Stimulated activated CD4-positive, alpha-beta T cell treated with anti-CD3 and anti-CD28 coated beads, Interleukin-4, amount 100 ng/mL, for 24 hours (primary cell): ENCODE results near the gene HNRNPLL.
"Not testable (repeated sequence)": the region's sequence is repeated elsewhere in the genome, so short reads cannot be mapped to it uniquely, and the experiment has no call there.

Experiments
- DNase-seq: peaks from one replicate; pipeline ENCODE4 v3.0.0-alpha.2; 2020

Gene HNRNPLL

GRCh38 chr2:38602732-38603401 lies at the start of gene HNRNPLL:
Gene HNRNPLL, minus strand, starts transcription at chr2:38602928. Its CDS starts 302 bp downstream, at chr2:38602626.
- peak; percentile 97 for DNase-seq

GRCh38 chr2:38650717-38651116 lies 48.0 kb upstream of the HNRNPLL start:
- DNase-seq = no peak

- no peak for DNase-seq
Observed at GRCh38 chr2:38650012-38650411, 47.3 kb upstream of the HNRNPLL start.

GRCh38 chr2:38649176-38649728 lies 46.5 kb upstream of the HNRNPLL start:
- no peak for DNase-seq

- no peak for DNase-seq
Observed at GRCh38 chr2:38648107-38648761, 45.5 kb upstream of the HNRNPLL start.

- not testable (repeated sequence) for DNase-seq
Observed at GRCh38 chr2:38643683-38644511, 41.2 kb upstream of the HNRNPLL start.

- no peak for DNase-seq
Observed at GRCh38 chr2:38643021-38643671, 40.4 kb upstream of the HNRNPLL start.

- not testable (repeated sequence) for DNase-seq
Observed at GRCh38 chr2:38642373-38643017, 39.8 kb upstream of the HNRNPLL start.

- no peak for DNase-seq
Observed at GRCh38 chr2:38636069-38636468, 33.3 kb upstream of the HNRNPLL start.

GRCh38 chr2:38635139-38635538 lies 32.4 kb upstream of the HNRNPLL start:
- DNase-seq = no peak

GRCh38 chr2:38634684-38635083 lies 32.0 kb upstream of the HNRNPLL start:
- DNase-seq = no peak

- DNase-seq = no peak
Observed at GRCh38 chr2:38633895-38634294, 31.2 kb upstream of the HNRNPLL start.

GRCh38 chr2:38632980-38633379 lies 30.3 kb upstream of the HNRNPLL start:
- no peak for DNase-seq

GRCh38 chr2:38631976-38632375 lies 29.2 kb upstream of the HNRNPLL start:
- DNase-seq = no peak

- DNase-seq = no peak
Observed at GRCh38 chr2:38629684-38630083, 27.0 kb upstream of the HNRNPLL start.

GRCh38 chr2:38627391-38627790 lies 24.7 kb upstream of the HNRNPLL start:
- no peak for DNase-seq

- DNase-seq = peak; percentile 20
Observed at GRCh38 chr2:38626326-38627035, 23.8 kb upstream of the HNRNPLL start.

GRCh38 chr2:38622210-38622609 lies 19.5 kb upstream of the HNRNPLL start:
- no peak for DNase-seq

- DNase-seq = no peak
Observed at GRCh38 chr2:38621018-38621417, 18.3 kb upstream of the HNRNPLL start.

- no peak for DNase-seq
Observed at GRCh38 chr2:38620282-38620977, 17.7 kb upstream of the HNRNPLL start.
